Transverse colon (tissue), 4 donors: ENCODE data around the gene KRTAP4-3. TPM values are rescaled to one million over a fixed set of nuclear protein-coding genes. Genes with fewer than 3 reads are reported as not detected.
"Not testable (repeated sequence)": the region's sequence is repeated elsewhere in the genome, so short reads cannot be mapped to it uniquely, and the experiment has no call there.

Experiments
- DNase-seq: peaks from one replicate; pipeline ENCODE4 v3.0.0-alpha.2; 2019
- H3K27ac ChIP-seq, 4 donors: fragments of 200-600 bp; sonication (generic); 2 replicates each; pipeline ENCODE4 v1.5.1; 2016 to 2018; ENCODE audit warnings: inconsistent platforms in 4 of 4
- H3K27me3 ChIP-seq: fragments of 200-600 bp; sonication (generic); 2 replicates; pipeline ENCODE4 v1.5.1; 2017; ENCODE audit warnings: inconsistent platforms
- H3K36me3 ChIP-seq, 4 donors: fragments of 200-600 bp; sonication (generic); 2 replicates each; pipeline ENCODE4 v1.5.1; 2017 to 2019; ENCODE audit warnings: inconsistent platforms in 4 of 4
- H3K4me1 ChIP-seq, 4 donors: fragments of 200-600 bp; sonication (generic); 2 replicates each; pipeline ENCODE4 v1.5.1; 2017 to 2020; ENCODE audit warnings: inconsistent platforms in 4 of 4
- H3K4me3 ChIP-seq, 4 donors: fragments of 200-600 bp; sonication (generic); 1 replicate in 1 of 4; 2 replicates in 3 of 4; pipeline versions ENCODE4 v1.5.1 to v1.6.1; 2017 to 2019; ENCODE audit warnings: inconsistent platforms in 4 of 4
- H3K9me3 ChIP-seq, 2 donors: fragments of 200-600 bp; sonication (generic); 2 replicates each; pipeline ENCODE4 v1.5.1; 2017 to 2019; ENCODE audit warnings: inconsistent platforms in 2 of 2
- CTCF ChIP-seq, 5 experiments: fragments of 200-600 bp in 3 of 5; fragments of 450-650 bp in 2 of 5; sonication (generic) in 3 of 5; IDR thresholded peaks; 1 replicate in 2 of 5; 2 replicates in 3 of 5; pipeline ENCODE4 v1.5.1; 2016 to 2017; ENCODE audit warnings: antibody characterized with exemption in 5 of 5, inconsistent platforms in 3 of 5, mild to moderate bottlenecking in 2 of 5, moderate library complexity in 1 of 5
- EP300 ChIP-seq: sonication (generic); formaldehyde crosslinking; IDR thresholded peaks from one replicate; pipeline ENCODE4 v1.6.1; 2017; ENCODE audit warnings: antibody characterized with exemption, low read depth
- POLR2A ChIP-seq: fragments of 450-650 bp; IDR thresholded peaks from one replicate; pipeline ENCODE4 v1.6.1; 2016; ENCODE audit warnings: antibody characterized with exemption, mild to moderate bottlenecking, moderate library complexity
- POLR2AphosphoS5 ChIP-seq, 3 donors: sonication (generic); formaldehyde crosslinking; IDR thresholded peaks; one replicate each; pipeline ENCODE4 v1.6.1; 2016; ENCODE audit warnings: antibody characterized with exemption in 3 of 3
- WGBS, 2 donors: methylation state at CpG; one replicate each; pipeline ENCODE4 v1.1.5; 2018; ENCODE audit warnings: low coverage in 1 of 2; 5-methylcytosine and 5-hydroxymethylcytosine counted together
- in situ Hi-C, 4 donors: fragments of 200-750 bp; cut with MboI; loops; one replicate each; pipeline versions ENCODE4 v1.15.0 to v1.15.1; 2017; ENCODE audit warnings: low sequenced_read_pairs in 3 of 4, low pct_ligation_motif_present in 1 of 4, low pct_unique_long_range_greater_than_20kb in 1 of 4
- intact Hi-C: fragments of 100-400 bp; cut with DNase I; formaldehyde crosslinking; loops from one replicate; pipeline ENCODE4 v1.15.1; 2023; ENCODE audit warnings: low total_unique reads
- total RNA-seq, 4 donors: library from RNA; depleted of rRNA; stranded (reverse); fragments of >200 nt; gene quantifications; one replicate each; pipeline ENCODE4 v1.1.0, GENCODE V29; 2016

KRTAP4-3 gene
- total RNA-seq, 4 donors from 2014 or later = not detected

DNA sequence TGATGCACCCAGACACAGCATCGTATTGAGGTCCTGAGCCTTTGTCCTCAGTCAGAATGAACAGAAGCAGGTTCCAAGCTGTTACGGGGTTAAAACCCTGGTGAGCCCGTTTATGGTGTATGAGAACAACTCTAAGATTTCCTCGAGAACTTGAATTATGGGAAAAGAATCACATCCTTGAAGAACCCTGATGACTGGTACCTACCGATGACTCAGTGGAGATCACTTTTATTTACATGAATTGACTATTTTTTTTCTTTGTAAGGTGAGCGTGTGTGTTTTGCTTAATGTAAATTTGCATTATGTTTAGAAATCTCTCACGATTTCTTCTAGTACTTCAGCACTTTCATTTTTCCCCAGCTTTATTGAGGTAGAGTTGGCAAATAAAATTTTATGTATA lies 4.2 kb downstream of the KRTAP4-3 start:
- in situ Hi-C loops = no loop called here
- intact Hi-C loops = no loop called here
- DNase-seq = no peak
- WGBS, 2 donors = 63 to 65% methylated on average over 4 to 7 of the region's 7 CpGs
- Histone ChIP-seq H3K27ac (no peak overlapping the region), H3K9me3 (no peaks in the 10 kb centered on the region), H3K4me3 (no peak overlapping the region), H3K36me3 (no peaks in the 10 kb centered on the region), H3K4me1 (no peaks in the 10 kb centered on the region), H3K27me3 (no peaks in the 10 kb centered on the region)
- TF ChIP-seq EP300 (no peak), POLR2A (no peak), CTCF (IDR thresholded peaks at IDR 0.05) (no peak), POLR2AphosphoS5 (IDR thresholded peaks at IDR 0.05) (no peak)

- H3K36me3 ChIP-seq = no peaks in the 10 kb centered on the region
- peaks cover 14% of the 10 kb centered on the region for H3K27me3 ChIP-seq
- DNase-seq = no peak
- intact Hi-C loops = no loop called here
- 100% methylated on average over 1 of the region's 1 CpG; no CpG with 5 or more reads in 1 of the 2 donors for whole genome bisulfite sequencing, 2 donors
- H3K4me1 ChIP-seq = no peaks in the 10 kb centered on the region
- no peaks in the 10 kb centered on the region for H3K9me3 ChIP-seq
- in situ Hi-C loops = no loop called here
- TF ChIP-seq EP300 (no peak), POLR2A (no peak), CTCF (IDR thresholded peaks at IDR 0.05) (no peak), POLR2AphosphoS5 (IDR thresholded peaks at IDR 0.05) (no peak)
- H3K4me3 ChIP-seq = no peak within 1 kb of the TSS
- no peak within 1 kb of the TSS for H3K27ac ChIP-seq
Measured at GRCh38 chr17:41160648-41161047, 7.4 kb downstream of the KRTAP4-3 start, which contains the start of gene KRTAP4-4. Gene KRTAP4-4, minus strand, starts transcription at chr17:41160748. Its CDS starts 57 bp downstream, at chr17:41160691.

DNA sequence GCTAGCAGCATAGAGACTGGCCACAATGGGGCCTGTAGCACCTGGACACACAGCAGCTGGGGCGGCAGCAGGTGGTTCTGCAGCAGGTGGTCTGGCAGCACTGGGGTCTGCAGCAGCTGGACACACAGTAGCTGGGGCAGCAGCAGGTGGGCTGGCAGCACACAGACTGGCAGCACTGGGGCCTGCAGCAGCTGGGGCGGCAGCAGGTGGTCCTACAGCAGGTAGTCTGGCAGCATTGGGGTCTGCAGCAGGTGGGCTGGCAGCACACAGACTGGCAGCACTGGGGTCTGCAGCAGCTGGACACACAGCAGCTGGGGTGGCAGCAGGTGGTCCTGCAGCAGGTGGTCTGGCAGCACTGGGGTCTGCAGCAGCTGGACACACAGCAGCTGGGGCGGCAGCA lies 7.8 kb downstream of the KRTAP4-3 start:
- H3K9me3 ChIP-seq, H3K27ac ChIP-seq, H3K4me1 ChIP-seq, intact Hi-C loops, DNase-seq, in situ Hi-C loops, H3K36me3 ChIP-seq, H3K4me3 ChIP-seq: not testable (repeated sequence)
- H3K27me3 ChIP-seq = peaks cover 18% of the 10 kb centered on the region
- 97% methylated on average over 3 of the region's 3 CpGs; no CpG with 5 or more reads in 1 of the 2 donors for WGBS, 2 donors

GRCh38 chr17:41153856-41154255 lies 14.2 kb downstream of the KRTAP4-3 start:
- H3K4me3 ChIP-seq = no peak overlapping the region
- WGBS, 2 donors = 17% methylated on average over 2 of the region's 2 CpGs; no CpG with 5 or more reads in 1 of the 2 donors
- in situ Hi-C loops = no loop called here
- no peak for TF ChIP-seq CTCF (IDR thresholded peaks at IDR 0.05)
- no peak for TF ChIP-seq POLR2A
- no peak for TF ChIP-seq EP300
- no peak for TF ChIP-seq POLR2AphosphoS5 (IDR thresholded peaks at IDR 0.05)
- no peaks in the 10 kb centered on the region for H3K4me1 ChIP-seq
- intact Hi-C loops = no loop called here
- H3K27ac ChIP-seq = no peak overlapping the region
- H3K9me3 ChIP-seq = no peaks in the 10 kb centered on the region
- H3K36me3 ChIP-seq = no peaks in the 10 kb centered on the region
- DNase-seq = no peak
- peaks cover 34% of the 10 kb centered on the region for H3K27me3 ChIP-seq

DNA sequence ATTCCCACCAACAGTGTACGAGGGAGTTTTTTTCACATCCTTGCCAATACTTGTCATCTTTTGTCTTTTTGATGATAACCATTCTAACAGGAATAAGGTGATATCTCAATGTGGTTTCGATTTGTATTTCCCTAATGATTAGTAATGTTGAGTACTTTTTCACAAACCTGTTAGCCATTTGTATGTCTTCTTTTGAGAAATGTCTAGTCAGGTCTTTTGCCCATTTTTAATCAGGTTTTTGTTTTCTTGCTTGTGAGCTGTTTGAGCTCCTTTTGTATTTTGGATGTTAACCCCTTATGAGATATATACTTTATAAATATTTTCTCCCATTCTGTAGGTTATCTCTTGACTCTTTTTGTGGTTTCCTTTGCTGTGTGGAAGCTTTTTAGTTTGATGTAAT lies 16.5 kb downstream of the KRTAP4-3 start:
- Histone ChIP-seq H3K4me3 (no peak overlapping the region), H3K9me3 (no peaks in the 10 kb centered on the region), H3K27me3 (peaks cover 25% of the 10 kb centered on the region), H3K36me3 (no peaks in the 10 kb centered on the region), H3K4me1 (no peaks in the 10 kb centered on the region), H3K27ac (no peak overlapping the region)
- intact Hi-C loops (no loop called here), in situ Hi-C loops (no loop called here)
- no peak for DNase-seq
- 73 to 77% methylated on average over 2 of the region's 2 CpGs for WGBS, 2 donors
- no peak for TF ChIP-seq POLR2AphosphoS5 (IDR thresholded peaks at IDR 0.05)
- no peak for TF ChIP-seq CTCF (IDR thresholded peaks at IDR 0.05)
